DMS153 treated with DMSO at 0.1 percent for 48 hours (cell line): Measurements from ENCODE around the gene DUSP15.
"Not testable (repeated sequence)": the region's sequence is repeated elsewhere in the genome, so short reads cannot be mapped to it uniquely, and the experiment has no call there.

Experiments used
- DNase-seq: peaks from one replicate; lab custom pipeline; 2025; ENCODE audit not compliant: unreplicated experiment; lab: John Stamatoyannopoulos, UW

The DUSP15 gene

DNA sequence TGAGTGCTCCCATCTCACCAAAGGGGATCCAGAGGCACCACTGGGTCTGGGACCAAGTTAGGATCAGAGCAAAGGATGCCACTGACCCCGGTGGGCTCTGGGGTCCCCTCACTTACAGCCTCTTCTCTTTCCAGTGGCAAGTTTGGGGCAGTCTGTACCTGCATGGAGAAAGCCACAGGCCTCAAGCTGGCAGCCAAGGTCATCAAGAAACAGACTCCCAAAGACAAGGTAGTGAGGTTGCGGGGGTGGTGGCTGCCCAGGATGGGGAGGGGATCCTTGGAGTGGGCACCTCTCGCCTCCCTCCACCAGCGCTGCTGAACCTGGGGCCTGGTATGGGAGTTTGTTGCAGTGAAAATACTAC is 46.2 kb downstream of the DUSP15 start:
- DNase-seq = no peak

DNA sequence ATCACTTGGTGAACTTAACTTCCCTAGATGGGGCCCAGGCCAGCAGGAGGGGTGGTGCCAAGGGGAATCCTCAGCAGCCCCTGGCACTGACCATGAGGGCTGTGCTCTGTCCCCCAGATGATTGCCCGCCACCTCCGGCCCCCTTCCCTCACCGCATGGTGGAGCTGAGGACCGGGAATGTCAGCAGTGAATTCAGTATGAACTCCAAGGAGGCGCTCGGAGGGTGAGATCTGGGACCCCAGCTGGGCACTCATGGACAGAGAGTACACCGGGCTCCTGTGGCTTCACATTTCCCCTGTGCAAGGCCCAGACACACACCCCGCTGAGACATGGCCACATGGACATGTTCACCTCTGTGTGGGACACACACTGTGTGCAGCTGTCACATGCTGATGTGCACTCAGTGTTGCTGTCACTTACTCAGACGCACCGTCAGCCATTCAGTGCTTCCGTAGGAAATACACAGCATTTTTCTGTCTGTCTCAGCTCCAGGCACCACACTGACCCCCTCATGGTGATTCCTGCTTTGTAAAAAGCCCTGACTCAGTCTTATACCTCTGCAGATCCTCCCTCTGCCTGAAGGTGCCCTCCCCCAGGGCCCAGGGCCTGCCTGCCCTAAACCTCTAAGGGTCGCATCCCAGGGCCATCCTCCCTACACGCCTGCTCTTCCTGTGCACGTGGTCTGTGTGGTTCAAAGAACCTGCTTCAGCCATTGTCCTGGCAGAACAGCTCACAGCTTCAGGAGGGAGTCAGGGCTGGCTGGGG is 46.8 kb downstream of the DUSP15 start:
- no peak for DNase-seq

DNA sequence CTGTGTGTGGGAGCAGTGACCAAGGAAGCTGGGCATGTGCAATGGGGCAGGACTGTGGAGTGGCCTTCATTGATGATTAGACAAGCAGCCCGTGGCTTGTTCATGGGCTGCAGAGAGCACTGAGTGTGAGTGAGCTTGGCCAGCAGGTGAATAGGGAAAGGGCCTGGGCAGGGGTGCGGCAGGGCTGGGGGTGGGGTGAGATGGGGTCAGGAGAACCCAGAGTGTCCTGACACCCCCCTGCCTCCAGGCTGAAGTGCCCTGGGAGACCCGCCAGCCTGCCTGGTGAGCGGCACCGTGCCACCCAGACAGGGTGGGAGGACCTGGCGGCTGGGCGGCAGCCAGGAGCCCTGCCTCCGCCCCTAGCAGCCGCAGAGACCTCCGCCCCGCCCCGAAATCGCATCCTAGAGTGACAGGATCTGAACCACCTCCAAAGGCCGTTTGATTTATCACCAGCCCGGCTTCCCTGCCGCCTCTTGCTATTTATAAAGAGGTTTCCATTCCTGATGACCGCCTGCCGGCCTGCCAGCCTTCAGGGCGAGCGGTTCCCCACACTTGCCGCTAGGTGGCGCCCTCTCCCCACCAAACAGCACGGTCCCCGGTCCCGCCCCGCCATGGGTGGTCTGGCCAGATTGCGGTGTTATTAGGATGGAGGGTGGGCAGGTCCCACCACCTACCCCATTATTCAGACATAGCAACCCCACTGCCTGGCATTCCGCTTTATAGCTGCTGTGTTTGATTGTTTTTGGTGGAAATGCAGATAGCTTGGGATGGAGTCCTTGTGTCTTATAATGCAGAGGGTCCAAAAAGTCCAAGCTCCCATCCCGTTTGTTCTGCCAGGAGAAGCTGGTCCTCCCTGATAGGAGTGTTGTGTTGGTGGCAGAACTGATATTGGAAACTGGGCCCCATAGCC is 47.7 kb downstream of the DUSP15 start:
- peak; percentile 89 for DNase-seq

DNA sequence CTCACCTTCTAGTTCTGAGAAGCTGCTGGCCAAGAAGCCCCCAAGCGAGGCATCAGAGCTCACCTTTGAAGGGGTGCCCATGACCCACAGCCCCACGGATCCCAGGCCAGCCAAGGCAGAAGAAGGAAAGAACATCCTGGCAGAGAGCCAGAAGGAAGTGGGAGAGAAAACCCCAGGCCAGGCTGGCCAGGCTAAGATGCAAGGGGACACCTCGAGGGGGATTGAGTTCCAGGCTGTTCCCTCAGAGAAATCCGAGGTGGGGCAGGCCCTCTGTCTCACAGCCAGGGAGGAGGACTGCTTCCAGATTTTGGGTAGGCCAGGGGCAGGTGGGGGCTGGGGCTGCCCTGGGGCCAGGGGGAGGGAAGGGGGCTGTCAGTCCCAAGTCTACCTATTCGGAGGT is 48.9 kb downstream of the DUSP15 start:
- DNase-seq = no peak

DNA sequence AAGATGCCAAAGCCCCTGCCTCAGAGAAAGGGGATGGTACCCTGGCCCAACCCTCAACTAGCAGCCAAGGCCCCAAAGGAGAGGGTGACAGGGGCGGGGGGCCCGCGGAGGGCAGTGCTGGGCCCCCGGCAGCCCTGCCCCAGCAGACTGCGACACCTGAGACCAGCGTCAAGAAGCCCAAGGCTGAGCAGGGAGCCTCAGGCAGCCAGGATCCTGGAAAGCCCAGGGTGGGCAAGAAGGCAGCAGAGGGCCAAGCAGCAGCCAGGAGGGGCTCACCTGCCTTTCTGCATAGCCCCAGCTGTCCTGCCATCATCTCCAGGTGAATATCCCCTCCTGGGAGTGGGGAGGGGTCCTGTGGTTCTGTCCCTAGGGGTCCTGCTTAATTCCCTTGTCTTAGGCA is 50.1 kb downstream of the DUSP15 start:
- no peak for DNase-seq

DNA sequence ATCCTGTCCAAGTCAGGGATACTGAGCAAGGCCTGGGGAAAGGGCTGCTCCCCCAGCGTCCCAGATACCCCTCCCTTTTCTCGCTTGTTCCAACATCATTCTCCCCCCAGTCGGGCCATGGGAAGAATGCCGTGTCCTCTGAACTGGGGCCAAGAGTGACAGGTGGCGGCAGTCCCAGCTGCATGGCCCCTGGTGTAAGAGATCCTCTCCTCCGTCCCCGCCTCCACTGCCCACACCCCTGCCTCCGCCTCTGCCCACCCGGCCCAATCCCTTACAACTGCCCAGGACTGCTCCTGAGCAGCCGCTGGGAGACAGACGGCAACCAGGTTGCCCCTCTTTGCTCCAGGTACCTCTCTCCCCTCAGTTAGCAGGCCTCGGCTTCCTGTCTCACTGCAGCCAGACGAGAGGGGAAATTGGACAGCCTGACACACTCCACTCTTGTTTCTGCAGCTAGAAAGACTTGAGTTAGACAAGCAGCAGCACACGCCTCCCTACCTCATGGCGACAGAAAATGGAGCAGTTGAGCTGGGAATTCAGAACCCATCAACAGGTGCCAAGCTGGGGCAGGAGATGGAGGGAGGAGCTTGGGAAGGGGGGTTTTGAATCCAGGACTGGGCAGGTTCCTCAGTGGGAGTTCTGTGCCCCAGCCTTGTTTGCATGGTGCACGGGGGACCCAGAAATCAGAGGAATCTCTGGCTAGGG is 51.1 kb downstream of the DUSP15 start, which contains the start of gene MYLK2:
Gene MYLK2, plus strand, starts transcription at position 274 of the 702 bp plus-strand sequence. Its CDS starts 225 bp downstream, at position 499.
- DNase-seq = no peak

DNA sequence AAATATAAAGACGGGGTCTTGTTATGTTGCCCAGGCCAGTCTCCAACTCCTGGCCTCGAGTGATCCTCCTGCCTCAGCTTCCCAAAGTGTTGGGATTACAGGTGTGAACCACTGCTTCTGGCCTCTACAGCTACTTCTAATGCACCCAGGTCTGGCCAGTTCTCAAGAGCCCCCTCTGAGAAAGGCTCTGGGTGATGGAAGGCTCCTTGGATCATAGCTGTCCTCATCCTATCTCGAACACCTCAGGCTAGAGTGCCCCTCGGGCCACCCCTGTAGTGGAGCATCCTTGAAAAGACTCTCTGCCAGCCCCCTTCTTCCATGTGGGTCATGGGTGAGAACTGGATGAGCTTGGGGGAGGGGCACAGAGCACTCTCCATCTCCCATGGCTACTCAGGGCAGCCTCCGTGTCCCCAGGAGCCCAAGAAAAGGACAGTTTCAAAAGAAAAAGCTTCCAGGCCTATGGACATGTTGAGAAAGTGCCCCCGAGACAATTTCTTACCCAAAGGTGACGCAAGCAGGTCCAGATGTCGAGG is 51.9 kb downstream of the DUSP15 start:
- no peak for DNase-seq

DNA sequence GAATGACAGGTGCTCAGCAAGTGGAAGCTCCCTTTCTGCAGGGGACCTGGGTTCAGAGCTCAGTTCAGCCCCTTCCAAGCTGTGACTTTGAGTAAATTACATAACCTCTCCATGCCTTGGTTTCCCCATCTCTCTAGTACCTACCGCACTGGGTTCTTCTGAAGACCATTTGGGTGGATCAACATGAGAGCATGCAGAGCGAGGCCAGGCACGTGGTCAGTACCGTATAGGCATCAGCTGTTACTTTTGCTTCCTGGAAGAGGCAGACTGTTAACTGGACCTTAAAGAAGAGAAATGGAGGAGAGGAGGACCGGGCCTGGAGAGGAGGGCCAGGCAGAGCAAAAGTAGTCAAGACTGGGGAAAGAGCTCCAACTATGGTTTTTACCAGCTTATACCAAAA is 52.9 kb downstream of the DUSP15 start:
- DNase-seq = no peak

DNA sequence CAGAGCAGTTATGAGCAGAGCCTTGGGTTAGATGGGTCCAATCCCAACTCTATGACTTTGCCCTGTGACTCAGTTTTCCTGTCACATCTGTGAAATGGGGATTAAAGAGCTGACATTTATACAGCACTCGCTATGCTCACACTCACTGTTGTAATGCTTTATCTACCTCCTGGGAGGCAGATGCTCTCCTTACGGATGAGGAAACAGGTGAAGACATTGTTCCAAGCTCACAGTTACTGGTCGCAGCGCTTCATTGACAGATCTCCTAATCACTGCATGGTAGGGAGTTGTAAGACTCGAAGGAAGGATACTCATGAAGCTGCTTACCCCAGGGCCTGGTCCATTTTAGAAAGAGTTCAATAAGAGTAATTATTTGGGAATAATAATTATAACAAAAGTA is 54.1 kb downstream of the DUSP15 start:
- no peak for DNase-seq

DNA sequence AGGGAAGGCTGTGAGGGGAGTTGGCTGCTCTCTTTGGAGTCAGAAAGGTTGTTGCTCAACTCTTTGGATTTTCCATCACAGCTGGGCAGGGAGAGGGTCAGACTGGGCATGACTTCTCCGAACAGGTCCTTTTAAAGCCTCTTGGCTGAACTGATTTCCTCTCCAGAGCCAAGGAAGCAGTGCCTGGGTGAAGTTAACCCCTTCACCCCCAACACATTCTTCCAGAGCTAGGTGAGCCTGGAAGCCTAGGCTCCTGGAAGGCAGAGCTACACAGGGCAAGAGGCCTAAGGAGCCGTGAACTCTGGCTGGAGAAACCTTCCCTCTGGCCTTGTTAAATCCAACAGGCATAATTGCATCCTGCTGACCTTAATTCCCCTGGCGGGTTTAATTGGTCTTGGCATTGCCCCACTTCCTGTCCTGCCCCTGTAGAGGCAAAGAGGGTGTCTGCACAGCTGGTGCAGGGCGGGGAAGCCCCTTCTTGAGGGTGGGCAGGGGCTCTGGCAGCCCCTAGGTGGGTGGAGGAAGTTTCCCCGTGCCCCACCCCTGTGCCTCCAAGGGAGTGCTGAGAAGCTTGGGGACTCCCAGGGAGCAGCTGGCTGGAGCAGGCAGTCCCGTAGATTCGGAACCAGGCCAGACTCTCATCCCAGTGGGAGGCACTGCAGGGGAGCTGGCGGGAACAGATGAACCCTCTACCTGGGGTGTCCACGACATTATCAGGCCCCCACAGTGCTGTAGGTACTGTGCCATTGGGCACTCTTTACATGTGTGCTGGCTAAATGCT is 54.7 kb downstream of the DUSP15 start:
- no peak for DNase-seq

DNA sequence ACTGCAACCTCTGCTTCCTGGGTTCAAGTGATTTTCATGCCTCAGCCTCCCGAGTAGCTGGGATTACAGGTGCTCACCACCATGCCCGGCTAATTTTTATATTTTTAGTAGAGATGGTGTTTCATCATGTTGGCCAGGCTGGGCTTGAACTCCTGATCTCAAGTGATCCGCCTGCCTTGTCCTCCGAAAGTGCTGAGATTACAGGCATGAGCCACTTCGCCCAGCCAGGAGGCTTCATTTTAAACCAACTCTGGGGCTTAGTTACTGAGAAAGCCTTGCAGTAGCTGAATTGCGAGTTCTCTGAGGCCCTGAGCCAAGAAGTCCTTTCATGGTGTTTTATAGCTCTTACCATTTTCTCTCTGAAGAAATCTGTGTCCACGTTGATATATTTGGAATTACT is 56.2 kb downstream of the DUSP15 start:
- not testable (repeated sequence) for DNase-seq

DNA sequence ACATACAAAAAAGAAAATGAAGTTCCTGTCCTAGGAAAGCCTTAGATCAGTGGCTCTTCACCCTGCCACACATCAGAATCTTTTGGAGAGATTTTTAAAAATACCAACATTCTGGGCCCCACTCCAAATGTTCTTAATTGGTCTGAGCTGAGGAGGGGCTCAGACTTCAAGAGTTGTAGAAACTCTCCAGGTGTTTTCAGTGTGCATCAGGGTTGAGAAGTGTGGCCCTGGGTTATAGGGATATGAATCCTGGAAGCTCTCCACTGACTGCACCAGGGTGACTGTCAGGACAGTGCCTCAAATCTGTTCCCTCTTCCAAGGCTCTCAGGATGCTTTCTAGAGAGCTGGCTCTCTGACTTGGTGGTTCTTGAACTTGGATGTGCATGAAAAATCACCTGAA is 56.7 kb downstream of the DUSP15 start:
- DNase-seq = no peak

DNA sequence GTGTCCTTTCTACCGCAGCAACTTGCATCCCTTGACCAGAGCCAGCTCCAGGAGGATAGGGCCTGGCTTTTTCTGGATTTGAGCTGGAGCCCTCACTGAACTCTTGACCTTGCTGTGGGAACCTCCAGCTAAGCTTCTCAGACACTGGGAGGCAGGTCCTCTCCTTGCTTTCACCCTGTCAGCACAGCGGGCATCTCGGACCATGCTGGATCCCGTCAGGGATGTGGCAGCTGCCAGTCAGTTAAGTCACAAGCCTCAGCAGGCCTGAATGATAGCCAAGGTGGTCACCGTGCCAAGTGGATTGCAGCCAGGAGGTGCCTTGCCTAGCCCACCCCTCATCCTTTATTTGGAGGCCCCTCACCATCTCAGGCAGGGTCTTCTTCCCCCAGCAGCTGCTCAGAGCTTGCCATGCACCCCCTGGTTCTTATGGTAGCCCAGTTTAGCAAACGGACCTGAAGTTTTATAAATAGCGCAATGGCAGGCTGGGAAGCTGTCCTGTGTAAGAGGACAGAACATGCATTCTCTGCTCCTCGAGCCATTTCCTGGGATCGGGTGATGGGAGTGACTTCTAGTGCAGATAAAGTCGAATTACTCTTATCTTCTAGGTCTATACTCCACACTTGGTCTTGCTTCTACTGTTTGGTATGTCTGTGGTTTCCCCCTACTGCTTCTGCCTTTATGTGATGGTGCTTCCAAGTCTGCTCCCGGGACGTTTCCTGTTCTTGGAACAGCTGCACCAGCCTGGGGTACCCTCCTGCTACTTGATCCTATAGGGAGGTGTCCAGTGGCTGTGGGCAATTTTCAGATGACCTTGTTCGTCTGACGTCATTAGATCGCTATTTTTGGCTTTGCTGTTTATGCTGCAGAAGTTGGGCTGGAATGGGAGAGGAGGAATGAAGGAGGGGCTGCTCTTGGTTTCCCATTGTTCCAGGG is 58.3 kb downstream of the DUSP15 start:
- no peak for DNase-seq

DNA sequence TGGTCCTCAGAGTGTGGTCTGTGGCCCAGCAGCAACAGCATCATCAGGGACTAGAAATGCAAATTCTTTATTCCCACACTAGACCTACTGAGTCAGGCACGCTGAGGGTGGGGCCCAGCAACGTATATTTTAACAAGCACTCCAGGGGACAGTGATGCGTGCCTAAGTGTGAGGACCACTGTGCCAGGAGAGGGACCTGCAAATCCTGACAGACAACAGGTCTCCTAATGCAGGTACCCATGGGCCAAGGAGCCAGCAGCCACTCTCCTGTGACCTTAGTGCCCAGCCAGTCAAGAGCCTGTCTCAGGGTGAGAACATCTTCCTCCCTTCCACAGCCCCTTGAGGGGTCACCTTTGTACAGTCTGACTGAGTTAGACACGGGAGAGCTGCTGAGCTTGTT is 59.1 kb downstream of the DUSP15 start:
- no peak for DNase-seq
